Adrenal gland (tissue), 5 donors: ENCODE data around the gene DDX27.

Experiments used
- POLR2A ChIP-seq, 2 donors: fragments of 450-650 bp; IDR thresholded peaks; one replicate each; pipeline ENCODE4 v1.6.1; 2017; ENCODE audit warnings: antibody characterized with exemption in 2 of 2, mild to moderate bottlenecking in 2 of 2, moderate library complexity in 1 of 2
- TF ChIP-seq, protein P1 (sequence below), 6 experiments: fragments of 450-650 bp in 4 of 6; fragments of 200-600 bp in 2 of 6; sonication (generic) in 1 of 6; IDR thresholded peaks; 1 replicate in 5 of 6; 2 replicates in 1 of 6; pipeline versions ENCODE4 v1.5.1 to v1.8.0; 2016 to 2021; ENCODE audit warnings: antibody characterized with exemption in 6 of 6, mild to moderate bottlenecking in 2 of 6, moderate library complexity in 1 of 6
- donor health status: DM: no; HTN: no; CAD: no.

DNA sequence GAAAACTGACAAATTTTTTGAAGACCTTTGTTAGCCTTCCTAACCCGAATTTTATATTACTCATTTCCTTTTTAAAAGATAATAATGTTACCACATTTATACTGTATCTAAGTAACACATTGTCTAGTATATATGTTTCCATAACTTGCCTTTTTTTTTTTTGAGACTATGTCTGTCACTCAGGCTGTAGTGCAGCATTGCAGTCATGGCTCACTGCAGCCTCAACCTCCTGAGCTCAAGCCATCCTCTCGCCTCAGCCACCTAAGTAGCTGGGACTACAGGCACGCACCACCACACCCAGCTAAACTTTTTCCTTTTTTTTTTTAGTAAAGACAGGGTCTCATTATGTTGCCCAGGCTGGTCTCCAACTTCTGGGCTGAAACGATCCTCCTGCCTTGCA lies 40.1 kb downstream of the DDX27 start:
- TF ChIP-seq, protein P1, sequence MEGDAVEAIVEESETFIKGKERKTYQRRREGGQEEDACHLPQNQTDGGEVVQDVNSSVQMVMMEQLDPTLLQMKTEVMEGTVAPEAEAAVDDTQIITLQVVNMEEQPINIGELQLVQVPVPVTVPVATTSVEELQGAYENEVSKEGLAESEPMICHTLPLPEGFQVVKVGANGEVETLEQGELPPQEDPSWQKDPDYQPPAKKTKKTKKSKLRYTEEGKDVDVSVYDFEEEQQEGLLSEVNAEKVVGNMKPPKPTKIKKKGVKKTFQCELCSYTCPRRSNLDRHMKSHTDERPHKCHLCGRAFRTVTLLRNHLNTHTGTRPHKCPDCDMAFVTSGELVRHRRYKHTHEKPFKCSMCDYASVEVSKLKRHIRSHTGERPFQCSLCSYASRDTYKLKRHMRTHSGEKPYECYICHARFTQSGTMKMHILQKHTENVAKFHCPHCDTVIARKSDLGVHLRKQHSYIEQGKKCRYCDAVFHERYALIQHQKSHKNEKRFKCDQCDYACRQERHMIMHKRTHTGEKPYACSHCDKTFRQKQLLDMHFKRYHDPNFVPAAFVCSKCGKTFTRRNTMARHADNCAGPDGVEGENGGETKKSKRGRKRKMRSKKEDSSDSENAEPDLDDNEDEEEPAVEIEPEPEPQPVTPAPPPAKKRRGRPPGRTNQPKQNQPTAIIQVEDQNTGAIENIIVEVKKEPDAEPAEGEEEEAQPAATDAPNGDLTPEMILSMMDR (IDR thresholded peaks at IDR 0.05): no peak
- no peak for TF ChIP-seq POLR2A (IDR thresholded peaks at IDR 0.05)
